HG03442 (cell line): ENCODE measurements around the gene EFL1.

ENCODE experiments used
- ATAC-seq: cut with Tn5 transposase; IDR thresholded peaks from one replicate; pipeline ENCODE4 v1.9.1; 2021; ENCODE audit warnings: mild to moderate bottlenecking, moderate library complexity; ENCODE audit not compliant: unreplicated experiment

Gene EFL1

GRCh38 chr15:82128401-82129148, 134.0 kb downstream of the EFL1 start:
- ATAC-seq: peak; percentile 65

- ATAC-seq: no peak
Observed at GRCh38 chr15:82127581-82127980, 135.0 kb downstream of the EFL1 start.

- ATAC-seq: no peak
Observed at GRCh38 chr15:82126346-82126745, 136.2 kb downstream of the EFL1 start.

- ATAC-seq: no peak
Observed at GRCh38 chr15:82124331-82125263, 137.9 kb downstream of the EFL1 start.

- no peak for ATAC-seq
Observed at GRCh38 chr15:82122746-82123400, 139.7 kb downstream of the EFL1 start.

GRCh38 chr15:82118040-82118439, 144.5 kb downstream of the EFL1 start:
- ATAC-seq: no peak

GRCh38 chr15:82117296-82117695, 145.2 kb downstream of the EFL1 start:
- ATAC-seq: no peak

- no peak for ATAC-seq
Observed at GRCh38 chr15:82114660-82115059, 147.9 kb downstream of the EFL1 start.

- no peak for ATAC-seq
Observed at GRCh38 chr15:82113106-82113715, 149.3 kb downstream of the EFL1 start.

- no peak for ATAC-seq
Observed at GRCh38 chr15:82111918-82112317, 150.6 kb downstream of the EFL1 start.

GRCh38 chr15:82110144-82110543, 152.4 kb downstream of the EFL1 start:
- no peak for ATAC-seq

- no peak for ATAC-seq
Observed at GRCh38 chr15:82108489-82109078, 153.9 kb downstream of the EFL1 start.

GRCh38 chr15:82106679-82107078, 155.9 kb downstream of the EFL1 start:
- no peak for ATAC-seq

- ATAC-seq: no peak
Observed at GRCh38 chr15:82105451-82106215, 156.9 kb downstream of the EFL1 start.

GRCh38 chr15:82103468-82103867, 159.1 kb downstream of the EFL1 start:
- ATAC-seq: no peak

GRCh38 chr15:82100111-82100929, 162.2 kb downstream of the EFL1 start:
- ATAC-seq: no peak

GRCh38 chr15:82098674-82099073, 163.9 kb downstream of the EFL1 start:
- ATAC-seq: no peak

GRCh38 chr15:82095803-82096202, 166.7 kb downstream of the EFL1 start:
- no peak for ATAC-seq

- ATAC-seq: no peak
Observed at GRCh38 chr15:82093774-82094211, 168.7 kb downstream of the EFL1 start.
